Measurements from ENCODE around the gene MCCC2.

DNA sequence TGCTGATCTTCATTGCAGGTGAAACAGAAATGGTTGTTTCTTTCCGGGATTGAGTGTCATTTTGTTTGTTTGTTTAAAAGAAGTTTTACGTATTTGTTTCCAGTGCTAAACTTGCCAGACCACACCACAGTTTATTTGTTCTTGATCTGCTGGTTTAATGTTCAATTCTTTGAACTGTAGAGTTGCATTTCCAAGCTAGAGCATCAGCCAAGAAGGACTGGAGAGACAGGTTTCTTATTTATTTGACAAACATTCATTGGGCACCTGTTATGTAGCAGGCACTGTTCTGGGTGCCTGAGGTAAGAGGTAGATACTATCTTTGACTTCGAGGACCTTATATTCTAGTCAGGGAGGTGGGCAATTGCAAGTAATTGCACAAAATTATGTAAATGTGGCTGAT, 45.0 kb downstream of the MCCC2 start:
- TF ChIP-seq, protein P1, sequence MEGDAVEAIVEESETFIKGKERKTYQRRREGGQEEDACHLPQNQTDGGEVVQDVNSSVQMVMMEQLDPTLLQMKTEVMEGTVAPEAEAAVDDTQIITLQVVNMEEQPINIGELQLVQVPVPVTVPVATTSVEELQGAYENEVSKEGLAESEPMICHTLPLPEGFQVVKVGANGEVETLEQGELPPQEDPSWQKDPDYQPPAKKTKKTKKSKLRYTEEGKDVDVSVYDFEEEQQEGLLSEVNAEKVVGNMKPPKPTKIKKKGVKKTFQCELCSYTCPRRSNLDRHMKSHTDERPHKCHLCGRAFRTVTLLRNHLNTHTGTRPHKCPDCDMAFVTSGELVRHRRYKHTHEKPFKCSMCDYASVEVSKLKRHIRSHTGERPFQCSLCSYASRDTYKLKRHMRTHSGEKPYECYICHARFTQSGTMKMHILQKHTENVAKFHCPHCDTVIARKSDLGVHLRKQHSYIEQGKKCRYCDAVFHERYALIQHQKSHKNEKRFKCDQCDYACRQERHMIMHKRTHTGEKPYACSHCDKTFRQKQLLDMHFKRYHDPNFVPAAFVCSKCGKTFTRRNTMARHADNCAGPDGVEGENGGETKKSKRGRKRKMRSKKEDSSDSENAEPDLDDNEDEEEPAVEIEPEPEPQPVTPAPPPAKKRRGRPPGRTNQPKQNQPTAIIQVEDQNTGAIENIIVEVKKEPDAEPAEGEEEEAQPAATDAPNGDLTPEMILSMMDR (optimal IDR thresholded peaks at IDR 0.05 in 1 of 3, IDR thresholded peaks at IDR 0.05 in 1 of 3, conservative IDR thresholded peaks at IDR 0.05 in 1 of 3; ENCODE audit: extremely low read depth in 1 of 3, insufficient read depth in 2 of 3, low read length in 3 of 3) = no peak
- TF ChIP-seq EZH2 (IDR thresholded peaks at IDR 0.05; ENCODE audit: low read length) = no peak
